Spleen (tissue), 11 donors: ENCODE data around the gene RIMKLA. TPM values are rescaled to one million over a fixed set of nuclear protein-coding genes. Genes with fewer than 3 reads are reported as not detected.

Source experiments
- DNase-seq: peaks from one replicate; pipeline ENCODE4 v3.0.0-alpha.2; 2020
- H3K27ac ChIP-seq, 8 donors: fragments of 200-600 bp; sonication (generic) in 7 of 8; 1 replicate in 4 of 8; 2 replicates in 4 of 8; pipeline versions ENCODE4 v1.5.0 to v1.8.0; 2016 to 2021; ENCODE audit warnings: inconsistent platforms in 4 of 8, mild to moderate bottlenecking in 4 of 8, moderate library complexity in 1 of 8
- H3K27me3 ChIP-seq, 7 donors: fragments of 200-600 bp; sonication (generic) in 6 of 7; replicated peaks in 1 of 7; 1 replicate in 4 of 7; 2 replicates in 3 of 7; pipeline versions ENCODE4 v1.5.0 to v1.8.0; 2016 to 2021; ENCODE audit warnings: inconsistent platforms in 3 of 7, mild to moderate bottlenecking in 1 of 7
- H3K36me3 ChIP-seq, 6 donors: fragments of 200-600 bp; sonication (generic) in 5 of 6; 1 replicate in 4 of 6; 2 replicates in 2 of 6; pipeline versions ENCODE4 v1.5.0 to v1.8.0; 2016 to 2021; ENCODE audit warnings: inconsistent platforms in 2 of 6
- H3K4me1 ChIP-seq, 6 donors: fragments of 200-600 bp; sonication (generic) in 5 of 6; 1 replicate in 3 of 6; 2 replicates in 3 of 6; pipeline versions ENCODE4 v1.5.0 to v1.8.0; 2016 to 2021; ENCODE audit warnings: inconsistent platforms in 3 of 6
- H3K4me3 ChIP-seq, 8 donors: fragments of 200-600 bp; sonication (generic) in 7 of 8; 1 replicate in 4 of 8; 2 replicates in 4 of 8; pipeline versions ENCODE4 v1.5.0 to v1.8.0; 2016 to 2021; ENCODE audit warnings: inconsistent platforms in 4 of 8, mild to moderate bottlenecking in 4 of 8, moderate library complexity in 2 of 8
- H3K9me3 ChIP-seq, 8 donors: fragments of 200-600 bp; sonication (generic) in 7 of 8; 1 replicate in 4 of 8; 2 replicates in 4 of 8; pipeline versions ENCODE4 v1.5.0 to v1.8.0; 2016 to 2021; ENCODE audit warnings: inconsistent platforms in 4 of 8
- POLR2A ChIP-seq, 3 donors: fragments of 450-650 bp; IDR thresholded peaks; one replicate each; pipeline ENCODE4 v1.5.1; 2017; ENCODE audit warnings: antibody characterized with exemption in 3 of 3, mild to moderate bottlenecking in 1 of 3
- POLR2AphosphoS5 ChIP-seq, 3 donors: sonication (generic); formaldehyde crosslinking; IDR thresholded peaks; one replicate each; pipeline ENCODE4 v1.5.1; 2017; ENCODE audit warnings: antibody characterized with exemption in 3 of 3
- WGBS, 5 donors: extraction: QIAGEN DNeasy Blood & Tissue Kit in 3 of 5; methylation state at CpG; one replicate each; pipeline versions ENCODE4 v1.1.5 to v1.1.7; 2013 to 2018; 5-methylcytosine and 5-hydroxymethylcytosine counted together
- intact Hi-C: fragments of 100-400 bp; cut with DNase I; formaldehyde crosslinking; loops from one replicate; pipeline ENCODE4 v1.15.0; 2023; ENCODE audit warnings: low total_unique reads
- polyA plus RNA-seq, 3 donors: library from polyadenylated mRNA; stranded (reverse); fragments of 200-250 nt; gene quantifications; one replicate each; pipeline ENCODE4 v1.2.1, GENCODE V29; 2013
- total RNA-seq, 7 donors: library from RNA; depleted of rRNA in 3 of 7; stranded (reverse); fragments of >200 nt in 3 of 7; fragmentation: NEBNext Ultra II Directional in 4 of 7; extraction: Animal tissue kit (Norgen Biotek cat#: 25700) in 4 of 7; gene quantifications; one replicate each; pipeline versions ENCODE4 v1.1.0 to v1.2.1, GENCODE V29; 2016 to 2021
- TF ChIP-seq, protein P1 (sequence below), 11 experiments: fragments of 200-600 bp in 7 of 11; fragments of 450-650 bp in 4 of 11; sonication (generic) in 4 of 11; IDR thresholded peaks in 8 of 11; conservative IDR thresholded peaks in 3 of 11; 1 replicate in 7 of 11; 2 replicates in 4 of 11; pipeline versions ENCODE4 v1.4.0 to v1.8.0; 2016 to 2021; ENCODE audit warnings: antibody characterized with exemption in 11 of 11, inconsistent platforms in 4 of 11, mild to moderate bottlenecking in 1 of 11
- donor health status: healthy with polysubstance abuse.
- donor health status: DM: no; HTN: no; CAD: no; lungs with moderate emphysema.
- donor health status: DM: no; HTN: no; CAD: no.
- donor health status: Bipolar disorder and iron deficiency.
- donor health status: healthy.
- donor health status: DM: no; HTN: no; CAD: no.
- donor health status: DM: yes; HTN: yes; CAD: no.

The RIMKLA gene
- total and polyA plus RNA-seq, 10 donors, result 0.06 to 1.4 (median 0.28) TPM

DNA sequence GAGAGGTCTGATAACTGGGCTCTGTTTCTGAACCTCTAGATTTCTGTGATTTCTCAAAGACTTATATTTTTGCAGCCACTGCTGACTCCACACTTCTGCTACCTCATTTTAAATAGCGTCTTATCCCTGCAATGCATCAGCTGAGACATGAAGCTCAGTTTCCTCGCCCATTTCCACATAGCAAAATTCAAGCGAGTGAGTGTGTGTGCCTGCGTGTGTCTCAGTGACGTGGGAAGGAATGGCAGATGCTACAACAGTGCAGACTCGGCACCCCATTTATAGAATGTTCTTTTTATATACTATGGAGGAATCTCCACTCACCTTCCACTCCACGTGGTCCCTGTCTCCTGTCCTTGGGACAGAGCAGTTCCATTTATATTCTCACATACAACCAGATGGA lies 39.5 kb downstream of the RIMKLA start:
- Histone ChIP-seq H3K27me3 (no peaks in the 10 kb centered on the region), H3K36me3 (no peaks in the 10 kb centered on the region), H3K27ac (no peak overlapping the region), H3K9me3 (no peaks in the 10 kb centered on the region), H3K4me1 (no peaks in the 10 kb centered on the region), H3K4me3 (no peak overlapping the region)
- 74 to 91% (median 91%) methylated on average over 7 of the region's 7 CpGs for WGBS, 5 donors
- TF ChIP-seq POLR2AphosphoS5 (IDR thresholded peaks at IDR 0.05), result no peak
- TF ChIP-seq, protein P1, sequence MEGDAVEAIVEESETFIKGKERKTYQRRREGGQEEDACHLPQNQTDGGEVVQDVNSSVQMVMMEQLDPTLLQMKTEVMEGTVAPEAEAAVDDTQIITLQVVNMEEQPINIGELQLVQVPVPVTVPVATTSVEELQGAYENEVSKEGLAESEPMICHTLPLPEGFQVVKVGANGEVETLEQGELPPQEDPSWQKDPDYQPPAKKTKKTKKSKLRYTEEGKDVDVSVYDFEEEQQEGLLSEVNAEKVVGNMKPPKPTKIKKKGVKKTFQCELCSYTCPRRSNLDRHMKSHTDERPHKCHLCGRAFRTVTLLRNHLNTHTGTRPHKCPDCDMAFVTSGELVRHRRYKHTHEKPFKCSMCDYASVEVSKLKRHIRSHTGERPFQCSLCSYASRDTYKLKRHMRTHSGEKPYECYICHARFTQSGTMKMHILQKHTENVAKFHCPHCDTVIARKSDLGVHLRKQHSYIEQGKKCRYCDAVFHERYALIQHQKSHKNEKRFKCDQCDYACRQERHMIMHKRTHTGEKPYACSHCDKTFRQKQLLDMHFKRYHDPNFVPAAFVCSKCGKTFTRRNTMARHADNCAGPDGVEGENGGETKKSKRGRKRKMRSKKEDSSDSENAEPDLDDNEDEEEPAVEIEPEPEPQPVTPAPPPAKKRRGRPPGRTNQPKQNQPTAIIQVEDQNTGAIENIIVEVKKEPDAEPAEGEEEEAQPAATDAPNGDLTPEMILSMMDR (IDR thresholded peaks at IDR 0.05 in 8 of 11, conservative IDR thresholded peaks at IDR 0.05 in 3 of 11), result no peak
- no peak for TF ChIP-seq POLR2A (IDR thresholded peaks at IDR 0.05)
- no peak for DNase-seq
- intact Hi-C loops, result no loop called here

DNA sequence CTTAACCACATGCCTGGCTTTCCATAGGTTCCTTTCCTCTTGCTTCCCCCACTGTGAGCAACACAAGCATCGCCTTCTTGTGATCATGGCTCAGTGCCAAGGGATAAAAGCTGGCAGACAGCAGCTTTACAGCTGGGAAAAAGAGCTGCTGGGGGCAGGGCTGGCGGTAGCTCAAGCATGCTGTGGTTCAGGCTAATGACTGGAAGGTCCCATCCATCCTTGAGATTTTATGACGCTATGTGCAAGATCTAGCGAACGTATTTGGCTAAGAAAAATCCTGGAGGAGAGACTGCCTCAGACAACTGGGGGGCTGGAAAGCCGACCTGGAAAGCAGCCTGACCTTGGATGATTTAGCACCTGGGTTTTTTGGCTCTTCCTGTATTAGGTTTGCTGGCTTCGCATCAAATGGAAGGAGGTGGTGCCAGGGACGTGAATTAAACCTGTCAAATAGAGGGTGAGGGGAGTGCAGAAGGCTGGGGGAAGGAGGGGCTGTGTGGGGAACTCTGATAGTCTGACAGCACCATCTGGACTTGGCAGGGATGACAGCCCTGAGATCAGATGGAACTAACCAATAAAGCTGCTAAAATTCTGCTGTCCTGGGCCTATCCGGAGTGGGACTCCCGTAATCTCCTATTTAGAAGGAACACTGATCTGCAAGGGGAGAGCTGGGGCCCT lies 40.5 kb downstream of the RIMKLA start:
- 30 to 46% (median 39%) methylated on average over 10 of the region's 10 CpGs for WGBS, 5 donors
- DNase-seq, result no peak
- Histone ChIP-seq H3K27me3 (no peaks in the 10 kb centered on the region), H3K4me3 (no peak overlapping the region), H3K27ac (no peak overlapping the region), H3K36me3 (no peaks in the 10 kb centered on the region), H3K9me3 (no peaks in the 10 kb centered on the region), H3K4me1 (no peaks in the 10 kb centered on the region)
- intact Hi-C loops, result no loop called here
- TF ChIP-seq POLR2AphosphoS5 (IDR thresholded peaks at IDR 0.05), result no peak

DNA sequence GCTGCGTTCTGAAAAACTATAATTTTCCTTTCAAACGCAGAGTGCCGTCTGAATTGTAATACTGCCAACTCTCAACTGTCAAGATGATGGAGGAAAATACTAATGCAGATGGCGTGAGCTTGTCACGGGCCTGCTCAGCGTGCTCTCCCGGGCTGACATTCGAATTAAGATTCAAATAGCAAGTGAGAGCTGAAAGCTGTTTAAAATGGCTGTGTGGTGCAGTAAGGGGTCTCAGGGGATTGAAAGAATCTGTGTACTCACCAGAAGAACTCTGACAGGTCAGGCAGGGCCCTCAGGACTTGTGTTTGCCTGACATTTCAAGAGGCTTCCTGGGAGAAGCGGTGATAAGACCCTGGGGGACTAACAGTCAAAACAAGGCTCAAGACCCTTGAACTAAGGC lies 42.1 kb downstream of the RIMKLA start:
- DNase-seq, result no peak
- Histone ChIP-seq H3K27me3 (no peaks in the 10 kb centered on the region), H3K36me3 (no peaks in the 10 kb centered on the region), H3K9me3 (no peaks in the 10 kb centered on the region), H3K4me3 (no peak overlapping the region), H3K4me1 (no peaks in the 10 kb centered on the region), H3K27ac (no peak overlapping the region)
- WGBS, 5 donors, result 78 to 85% (median 84%) methylated on average over 9 of the region's 9 CpGs
- intact Hi-C loops, result no loop called here
- TF ChIP-seq POLR2AphosphoS5 (IDR thresholded peaks at IDR 0.05) (no peak), POLR2A (IDR thresholded peaks at IDR 0.05) (no peak)
- TF ChIP-seq, protein P1 (IDR thresholded peaks at IDR 0.05 in 8 of 11, conservative IDR thresholded peaks at IDR 0.05 in 3 of 11), result no peak

DNA sequence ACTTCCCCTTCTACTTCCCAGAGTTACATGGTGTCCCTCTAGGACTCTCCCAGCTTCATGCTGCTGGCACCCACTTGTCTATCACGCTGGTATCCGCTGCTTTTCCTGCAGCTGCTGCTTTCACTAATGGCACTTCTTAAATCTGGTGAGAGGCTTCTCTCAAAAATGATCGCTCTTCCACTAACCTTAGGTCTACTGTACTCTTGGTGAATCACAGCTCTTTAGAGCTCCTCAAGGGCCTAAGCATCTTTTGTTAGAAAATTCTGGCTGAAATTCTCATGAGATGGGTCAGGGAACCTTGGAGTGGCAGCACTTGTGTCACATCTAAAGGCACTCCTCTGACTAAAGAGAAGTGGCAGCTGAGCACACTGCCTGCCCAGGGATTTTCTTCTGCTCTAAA lies 43.1 kb downstream of the RIMKLA start:
- intact Hi-C loops, result no loop called here
- no peaks in the 10 kb centered on the region for H3K4me1 ChIP-seq
- DNase-seq, result no peak
- H3K27me3 ChIP-seq, result no peaks in the 10 kb centered on the region
- H3K36me3 ChIP-seq, result no peaks in the 10 kb centered on the region
- 88 to 96% (median 93%) methylated on average over 3 of the region's 3 CpGs for WGBS, 5 donors
- no peak overlapping the region for H3K4me3 ChIP-seq
- no peak overlapping the region for H3K27ac ChIP-seq
- H3K9me3 ChIP-seq, result no peaks in the 10 kb centered on the region
- TF ChIP-seq, protein P1 (IDR thresholded peaks at IDR 0.05 in 8 of 11, conservative IDR thresholded peaks at IDR 0.05 in 3 of 11), result no peak
- TF ChIP-seq POLR2AphosphoS5 (IDR thresholded peaks at IDR 0.05) (no peak), POLR2A (IDR thresholded peaks at IDR 0.05) (no peak)
